ENCODE results near the gene LRP1B.
"Not testable (repeated sequence)": the region's sequence is repeated elsewhere in the genome, so short reads cannot be mapped to it uniquely, and the experiment has no call there.

LRP1B gene

GRCh38 chr2:140964324-140964723 is 1166.5 kb downstream of the LRP1B start:
- DNase-seq: not testable (repeated sequence)

GRCh38 chr2:140949932-140950331 is 1180.9 kb downstream of the LRP1B start:
- no peak for DNase-seq

- DNase-seq: no peak
Observed at GRCh38 chr2:140947236-140947635, 1183.6 kb downstream of the LRP1B start.

- DNase-seq: no peak
Observed at GRCh38 chr2:140943867-140944266, 1186.9 kb downstream of the LRP1B start.

- no peak for DNase-seq
Observed at GRCh38 chr2:140942284-140942683, 1188.5 kb downstream of the LRP1B start.

- no peak for DNase-seq
Observed at GRCh38 chr2:140929849-140930248, 1201.0 kb downstream of the LRP1B start.

GRCh38 chr2:140918426-140918825 is 1212.4 kb downstream of the LRP1B start:
- no peak for DNase-seq

- no peak for DNase-seq
Observed at GRCh38 chr2:140916410-140916809, 1214.4 kb downstream of the LRP1B start.

- no peak for DNase-seq
Observed at GRCh38 chr2:140910683-140911082, 1220.1 kb downstream of the LRP1B start.

GRCh38 chr2:140905083-140905781 is 1225.6 kb downstream of the LRP1B start:
- no peak for DNase-seq

- no peak for DNase-seq
Observed at GRCh38 chr2:140895378-140895777, 1235.4 kb downstream of the LRP1B start.

GRCh38 chr2:140893685-140894084 is 1237.1 kb downstream of the LRP1B start:
- no peak for DNase-seq

- no peak for DNase-seq
Observed at GRCh38 chr2:140892911-140893637, 1237.7 kb downstream of the LRP1B start.

- DNase-seq: no peak
Observed at GRCh38 chr2:140892436-140892835, 1238.4 kb downstream of the LRP1B start.

- DNase-seq: no peak
Observed at GRCh38 chr2:140891614-140892212, 1239.1 kb downstream of the LRP1B start.

GRCh38 chr2:140882671-140883620 is 1247.9 kb downstream of the LRP1B start:
- DNase-seq: no peak

GRCh38 chr2:140880573-140880972 is 1250.2 kb downstream of the LRP1B start:
- DNase-seq: no peak

GRCh38 chr2:140876015-140876414 is 1254.8 kb downstream of the LRP1B start:
- no peak for DNase-seq

- DNase-seq: no peak
Observed at GRCh38 chr2:140873915-140874531, 1256.8 kb downstream of the LRP1B start.

GRCh38 chr2:140869925-140870324 is 1260.9 kb downstream of the LRP1B start:
- DNase-seq: no peak

GRCh38 chr2:140869107-140869506 is 1261.7 kb downstream of the LRP1B start:
- DNase-seq: no peak

GRCh38 chr2:140865837-140866236 is 1265.0 kb downstream of the LRP1B start:
- no peak for DNase-seq

All from NCI-H2107 (cell line).